Stimulated activated CD4-positive, alpha-beta T cell treated with anti-CD3 and anti-CD28 coated beads, Interleukin-1b, Interleukin-23, amount 100 ng/mL, for 1 hour (primary cell): ENCODE data around the gene PNMA8A.

Experiments
- DNase-seq, 2 donors: peaks; one replicate each; pipeline ENCODE4 v3.0.0-alpha.2; 2020; ENCODE audit warnings: low read depth in 2 of 2

PNMA8A gene

DNA sequence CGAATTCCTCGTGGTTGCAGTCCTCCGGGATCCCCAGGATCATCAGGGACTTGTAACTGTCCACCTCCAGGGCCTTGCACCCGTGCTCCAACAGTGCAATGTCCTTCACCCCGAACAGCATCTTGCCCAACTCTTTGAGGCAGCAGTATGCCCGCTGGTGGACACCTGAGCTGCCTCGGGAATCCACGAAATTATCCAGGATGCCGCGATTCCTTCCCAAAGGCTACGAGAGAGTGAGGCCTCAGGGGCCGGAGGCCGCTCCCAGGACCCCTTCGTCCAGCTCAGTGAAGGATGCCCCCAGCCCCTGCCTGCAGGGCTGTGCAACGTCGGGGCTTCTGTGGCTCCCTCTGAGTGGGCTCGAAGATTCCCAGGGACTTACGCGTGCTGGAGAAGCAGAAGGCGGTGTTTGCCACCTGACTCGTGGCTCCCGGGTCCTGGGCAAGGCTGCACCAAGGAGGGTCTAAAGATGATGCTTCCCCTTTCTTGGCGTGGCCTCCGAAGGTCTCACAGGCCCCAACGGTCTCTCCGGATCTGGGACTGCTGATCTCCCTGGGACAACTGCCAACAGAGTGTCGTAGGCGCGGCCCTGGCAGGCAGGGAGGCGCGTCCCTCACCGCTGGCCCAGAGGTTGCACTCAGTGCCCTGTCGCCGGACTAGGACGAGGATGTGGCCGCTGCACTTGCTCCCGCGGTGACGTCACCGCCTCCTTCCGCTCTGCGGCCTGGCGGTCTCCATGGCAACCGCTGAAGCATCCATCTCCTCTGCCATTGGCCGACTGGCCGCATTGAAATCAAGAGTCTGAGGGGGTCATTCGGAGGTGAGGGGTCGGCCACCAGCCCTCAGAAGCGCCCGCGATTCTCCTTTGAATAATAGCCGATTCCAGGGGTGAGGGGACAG is 42.9 kb downstream of the PNMA8A start, which contains the start of gene PNMA8C:
PNMA8C (minus strand) TSS at position 698 of the 897 bp plus-strand sequence; CDS start at position 121, 577 bp downstream.
- no peak for DNase-seq

DNA sequence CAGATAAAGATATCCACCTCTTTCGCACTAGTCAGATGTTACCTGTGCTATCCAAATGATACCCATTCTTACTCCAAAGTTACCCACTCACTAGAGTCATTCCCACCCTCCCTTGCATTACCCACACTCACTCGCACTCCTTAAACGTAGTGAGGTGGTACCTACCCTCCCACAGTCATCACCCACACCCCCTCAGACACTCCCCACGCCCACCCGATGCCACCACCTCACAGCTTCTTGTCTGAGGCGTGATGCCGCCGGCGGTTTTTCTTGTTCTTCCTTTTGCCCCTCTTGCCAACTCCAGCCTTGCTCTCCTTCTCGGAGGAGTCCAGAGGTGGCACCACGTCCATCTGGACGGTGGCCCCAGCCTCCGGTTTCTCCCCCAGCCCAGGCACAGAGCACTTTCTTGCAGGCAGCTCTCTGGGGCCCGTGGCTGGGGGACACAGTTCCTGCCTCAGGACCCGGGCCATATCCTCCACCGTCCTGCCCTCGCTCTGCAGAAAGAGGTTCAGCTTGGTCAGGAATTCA is 43.8 kb downstream of the PNMA8A start:
- DNase-seq: no peak

DNA sequence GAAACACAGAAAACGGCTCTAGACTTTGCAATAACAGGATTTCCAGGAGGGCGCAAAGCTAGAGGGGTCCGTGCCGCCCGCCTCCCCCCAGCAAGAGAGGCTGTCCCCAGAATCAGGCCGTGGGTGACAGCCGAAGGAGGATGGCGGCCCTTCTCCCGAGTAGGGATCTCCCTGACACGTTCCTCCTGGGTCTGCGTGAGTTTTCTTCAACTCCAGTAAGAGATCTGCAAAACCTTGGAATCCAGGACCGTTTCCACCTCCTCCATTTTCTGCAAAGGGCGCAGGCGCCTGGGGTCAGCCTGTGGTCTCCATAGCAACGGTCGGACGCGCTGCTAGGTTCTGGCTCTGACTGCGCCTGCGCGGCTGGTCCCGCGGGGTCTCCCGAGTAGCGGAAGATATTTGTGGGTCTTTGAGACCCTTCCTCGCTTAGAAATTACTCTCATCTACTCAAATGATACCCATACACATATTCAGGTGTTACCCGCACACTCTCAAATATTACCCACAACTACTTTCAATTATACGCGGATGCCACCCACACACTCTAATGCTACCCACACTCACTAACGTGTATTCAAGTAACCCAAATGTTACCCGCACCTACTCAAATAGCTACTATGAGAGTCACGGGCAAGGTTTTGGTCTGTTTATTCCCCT is 44.7 kb downstream of the PNMA8A start:
- DNase-seq: no peak

DNA sequence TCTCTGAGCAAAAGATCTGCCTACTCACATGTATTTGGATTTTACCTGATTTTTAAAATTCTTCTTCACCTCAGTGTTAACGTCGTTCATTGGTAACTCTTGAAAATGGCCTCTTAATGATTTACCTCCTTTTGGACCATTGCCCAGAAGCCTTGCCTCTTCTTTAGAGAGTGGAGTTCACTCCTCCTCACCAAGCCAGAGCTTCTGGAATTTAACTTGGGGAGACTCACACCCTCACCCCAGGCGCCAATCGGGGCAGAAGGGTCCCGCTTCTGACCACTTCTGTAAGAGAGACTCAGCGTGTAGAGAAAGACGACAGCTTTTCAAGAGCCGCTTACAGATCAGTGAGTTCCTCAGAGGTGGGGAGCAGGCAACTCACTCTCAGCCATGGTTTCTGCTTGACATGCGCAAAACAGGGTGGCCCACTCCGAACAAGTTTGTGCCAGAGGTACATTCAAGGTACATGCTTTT is 45.3 kb downstream of the PNMA8A start:
- no peak for DNase-seq

DNA sequence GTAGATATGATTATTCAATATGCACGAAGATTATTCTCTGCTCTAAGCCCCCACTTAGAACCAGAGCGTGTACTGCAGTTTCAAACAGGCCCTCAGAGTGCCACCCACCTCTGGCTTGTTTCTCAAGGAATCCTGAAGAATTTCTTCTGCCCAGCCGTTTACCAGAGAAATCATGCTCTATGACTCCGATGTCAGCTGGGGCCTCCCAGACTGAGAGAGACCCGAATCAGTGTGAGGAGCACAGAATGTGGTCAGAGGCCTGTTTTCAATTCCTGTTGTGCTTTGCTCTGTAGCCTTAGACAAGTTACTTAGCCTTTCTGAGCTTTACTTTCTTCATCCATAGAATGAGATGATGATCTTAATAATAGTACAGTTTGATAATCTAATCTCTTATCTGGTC is 48.2 kb downstream of the PNMA8A start:
- no peak for DNase-seq

DNA sequence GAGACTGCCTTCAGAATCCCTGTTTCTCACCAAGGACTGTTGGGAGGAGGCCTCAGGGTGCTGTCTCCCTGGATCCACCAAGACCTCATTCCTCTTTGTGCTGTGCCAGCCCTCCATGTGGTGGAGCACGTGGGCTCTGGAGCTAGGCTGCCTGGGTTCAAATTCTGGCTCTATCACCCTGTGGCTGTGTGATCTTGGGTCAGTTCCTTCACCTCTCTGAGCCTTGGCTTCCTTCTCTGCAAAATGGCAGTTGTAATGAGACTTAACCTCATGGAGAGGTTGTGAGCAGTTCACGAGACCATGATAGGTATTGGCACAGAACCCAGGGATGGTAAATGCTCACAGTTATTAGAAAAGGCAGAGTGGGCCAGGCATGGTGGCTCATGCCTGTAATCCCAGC is 49.0 kb downstream of the PNMA8A start:
- no peak for DNase-seq

DNA sequence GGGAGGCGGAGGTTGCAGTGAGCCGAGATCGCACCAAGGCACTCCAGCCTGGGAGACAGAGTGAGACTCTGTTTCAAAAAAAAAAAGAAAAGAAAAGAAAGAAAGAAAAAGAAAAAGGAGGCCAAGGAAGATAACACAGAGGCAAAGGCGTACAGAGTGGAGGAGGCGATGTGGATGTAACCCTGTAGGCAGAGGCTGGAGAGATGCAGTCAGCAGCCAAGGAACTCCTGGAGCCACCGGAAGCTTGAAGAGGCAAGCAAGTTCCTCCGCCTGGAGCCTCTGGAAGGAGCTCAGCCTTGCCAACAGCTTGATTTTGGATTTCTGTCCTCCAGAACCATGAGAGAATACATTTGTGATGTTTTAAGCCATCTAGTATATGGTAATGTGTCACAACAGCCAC is 51.3 kb downstream of the PNMA8A start:
- DNase-seq: no peak
